ENCODE results near the gene PPRC1.
A peak's percentile ranks its signal among the peaks of the same experiment; 100 is the strongest.

DNA sequence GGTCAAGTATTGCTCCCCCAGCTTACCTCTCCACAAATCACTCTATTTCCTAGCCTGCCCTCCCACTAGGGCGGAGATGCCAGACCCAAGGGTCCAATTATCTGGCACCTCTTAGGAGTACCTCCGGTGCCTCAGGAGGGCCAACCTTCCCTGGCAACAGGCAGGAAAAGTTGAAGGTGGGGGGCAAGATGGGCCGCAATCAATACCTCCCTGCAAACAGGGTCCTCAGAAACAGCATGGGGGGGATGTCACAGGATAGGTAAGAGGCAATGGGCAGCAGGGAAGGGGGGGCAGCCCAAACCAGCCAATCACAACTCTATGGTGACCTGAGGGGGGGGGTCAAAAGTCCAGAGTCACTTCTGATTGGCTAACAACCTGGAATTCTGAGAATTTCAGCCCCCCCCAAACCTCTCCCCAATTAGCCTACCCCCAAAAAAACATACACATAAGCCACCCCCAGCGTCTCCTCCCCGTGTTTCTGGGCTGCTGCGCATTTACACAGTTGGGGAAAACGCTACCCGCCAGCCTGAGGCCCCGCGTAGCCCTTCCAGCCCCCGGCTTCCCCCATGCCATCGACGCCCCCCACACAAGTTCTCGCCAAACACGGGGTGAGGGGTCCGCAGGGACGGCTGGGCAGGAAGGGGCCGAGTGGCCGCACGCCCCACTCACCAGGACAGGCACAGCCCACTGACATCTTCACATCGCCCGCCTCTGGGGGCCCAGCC, 13.3 kb upstream of the PPRC1 start:
- TF ChIP-seq POLR2AphosphoS5 (IDR thresholded peaks at IDR 0.05): peak; percentile 12
- TF ChIP-seq, protein P1, sequence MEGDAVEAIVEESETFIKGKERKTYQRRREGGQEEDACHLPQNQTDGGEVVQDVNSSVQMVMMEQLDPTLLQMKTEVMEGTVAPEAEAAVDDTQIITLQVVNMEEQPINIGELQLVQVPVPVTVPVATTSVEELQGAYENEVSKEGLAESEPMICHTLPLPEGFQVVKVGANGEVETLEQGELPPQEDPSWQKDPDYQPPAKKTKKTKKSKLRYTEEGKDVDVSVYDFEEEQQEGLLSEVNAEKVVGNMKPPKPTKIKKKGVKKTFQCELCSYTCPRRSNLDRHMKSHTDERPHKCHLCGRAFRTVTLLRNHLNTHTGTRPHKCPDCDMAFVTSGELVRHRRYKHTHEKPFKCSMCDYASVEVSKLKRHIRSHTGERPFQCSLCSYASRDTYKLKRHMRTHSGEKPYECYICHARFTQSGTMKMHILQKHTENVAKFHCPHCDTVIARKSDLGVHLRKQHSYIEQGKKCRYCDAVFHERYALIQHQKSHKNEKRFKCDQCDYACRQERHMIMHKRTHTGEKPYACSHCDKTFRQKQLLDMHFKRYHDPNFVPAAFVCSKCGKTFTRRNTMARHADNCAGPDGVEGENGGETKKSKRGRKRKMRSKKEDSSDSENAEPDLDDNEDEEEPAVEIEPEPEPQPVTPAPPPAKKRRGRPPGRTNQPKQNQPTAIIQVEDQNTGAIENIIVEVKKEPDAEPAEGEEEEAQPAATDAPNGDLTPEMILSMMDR (IDR thresholded peaks at IDR 0.05): no peak

Measured in prostate gland (tissue), 2 donors.